Karpas-422 (cell line): ENCODE data around the gene NOCT. TPM values are rescaled to one million over a fixed set of nuclear protein-coding genes. Genes with fewer than 3 reads are reported as not detected.
"Not testable (repeated sequence)": the region's sequence is repeated elsewhere in the genome, so short reads cannot be mapped to it uniquely, and the experiment has no call there.

Experiments used
- DNase-seq: peaks from one replicate; pipeline ENCODE4 v3.0.0-alpha.2; 2015
- H2AFZ ChIP-seq: fragments of 200-600 bp; sonication (generic); 2 replicates; pipeline ENCODE4 v1.6.1; 2014; ENCODE audit warnings: antibody characterized with exemption, low read length, mixed read lengths
- H3K27ac ChIP-seq: fragments of 200-600 bp; sonication (generic); 2 replicates; pipeline ENCODE4 v1.5.1; 2014; ENCODE audit warnings: mild to moderate bottlenecking, low read length, moderate library complexity
- H3K27me3 ChIP-seq: fragments of 200-600 bp; sonication (generic); 2 replicates; pipeline ENCODE4 v1.6.1; 2014; ENCODE audit warnings: low read length, mixed read lengths
- H3K36me3 ChIP-seq: fragments of 200-600 bp; sonication (generic); 2 replicates; pipeline ENCODE4 v1.6.1; 2014; ENCODE audit warnings: low read length, mixed read lengths; ENCODE audit not compliant: insufficient read depth
- H3K4me1 ChIP-seq: fragments of 200-600 bp; sonication (generic); 2 replicates; pipeline ENCODE4 v1.6.1; 2014; ENCODE audit warnings: mild to moderate bottlenecking, low read length, mixed read lengths
- H3K4me2 ChIP-seq: fragments of 200-600 bp; sonication (generic); 2 replicates; pipeline ENCODE4 v1.6.1; 2014; ENCODE audit warnings: low read length, low read depth, mild to moderate bottlenecking; ENCODE audit not compliant: poor library complexity, severe bottlenecking
- H3K4me3 ChIP-seq: fragments of 200-600 bp; sonication (generic); 2 replicates; pipeline ENCODE4 v1.5.1; 2014; ENCODE audit warnings: mild to moderate bottlenecking, antibody characterized with exemption, low read length, mixed read lengths
- H3K79me2 ChIP-seq: fragments of 200-600 bp; sonication (generic); 2 replicates; pipeline ENCODE4 v1.6.1; 2014; ENCODE audit warnings: mild to moderate bottlenecking, low read length, mixed read lengths
- H3K9ac ChIP-seq: fragments of 200-600 bp; sonication (generic); 2 replicates; pipeline ENCODE4 v1.6.0; 2014; ENCODE audit warnings: low read length
- H3K9me2 ChIP-seq: fragments of 200-600 bp; sonication (generic), shearing (Covaris generic); replicated peaks from 2 replicates; pipeline ENCODE4 v1.6.0; 2014; ENCODE audit warnings: mild to moderate bottlenecking, low read length, moderate library complexity; ENCODE audit not compliant: insufficient read depth
- H3K9me3 ChIP-seq: fragments of 300-700, 200-600 bp; sonication (generic); 2 replicates; pipeline ENCODE4 v1.6.1; 2014; ENCODE audit warnings: low read length, mixed read lengths
- H4K20me1 ChIP-seq: fragments of 200-600 bp; sonication (generic); 2 replicates; pipeline ENCODE4 v1.6.1; 2014; ENCODE audit warnings: mild to moderate bottlenecking, antibody characterized with exemption, low read length, low read depth; ENCODE audit not compliant: insufficient read depth
- total RNA-seq: library from RNA; depleted of rRNA; stranded (reverse); fragments of >200 nt; shearing (Covaris generic); gene quantifications from 2 replicates; pipeline ENCODE4 v1.2.3, GENCODE V29; 2014; ENCODE audit warnings: low replicate concordance

The NOCT gene
- total RNA-seq, 1 experiment from 2014 or later, result 12.6 TPM

DNA sequence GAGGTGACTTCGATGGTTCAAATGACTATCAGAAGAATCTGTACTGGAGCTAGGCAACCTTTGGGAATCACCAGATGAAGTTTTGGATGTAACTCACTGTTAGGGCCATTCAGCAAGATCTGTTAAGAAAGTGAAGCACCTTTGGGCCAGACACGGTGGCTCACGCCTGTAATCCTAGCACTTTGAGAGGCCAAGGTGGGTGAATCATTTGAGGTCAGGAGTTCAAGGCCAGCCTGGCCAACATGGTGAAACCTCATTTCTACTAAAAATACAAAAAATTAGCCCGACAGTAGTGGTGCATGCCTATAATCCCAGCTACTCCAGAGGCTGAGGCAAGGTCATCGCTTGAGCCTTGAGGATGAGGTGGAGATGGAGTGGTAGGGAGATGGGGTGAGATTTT, 15.4 kb upstream of the NOCT start:
- not testable (repeated sequence) for H3K9me2 ChIP-seq, H3K9me3 ChIP-seq, H3K4me2 ChIP-seq, H3K9ac ChIP-seq, H4K20me1 ChIP-seq, H3K4me1 ChIP-seq, H3K27me3 ChIP-seq, H3K36me3 ChIP-seq, H3K79me2 ChIP-seq, H2AFZ ChIP-seq, H3K4me3 ChIP-seq, H3K27ac ChIP-seq, DNase-seq

GRCh38 chr4:139001430-139001829, 14.2 kb upstream of the NOCT start:
- H3K27me3 ChIP-seq, H3K79me2 ChIP-seq: not testable (repeated sequence)

DNA sequence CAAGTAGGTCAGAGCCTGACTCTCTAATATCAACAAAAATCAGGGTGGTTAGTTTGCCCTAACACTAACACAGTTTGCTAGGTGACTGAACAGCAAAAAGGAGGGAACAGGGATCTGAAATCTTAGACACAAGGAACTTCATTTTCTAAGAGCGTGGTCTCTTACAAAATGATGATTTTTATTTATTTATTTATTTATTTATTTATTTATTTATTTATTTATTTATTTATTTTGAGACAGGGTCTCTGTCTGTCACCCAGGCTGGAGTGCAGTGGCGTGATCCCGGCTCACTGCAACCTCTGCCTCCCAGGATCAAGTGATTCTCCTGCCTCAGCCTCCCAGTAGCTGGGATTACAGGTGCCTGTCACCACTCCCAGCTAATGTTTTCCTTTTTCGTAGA, 11.9 kb upstream of the NOCT start:
- H3K4me2 ChIP-seq, H4K20me1 ChIP-seq, DNase-seq, H3K27me3 ChIP-seq, H3K4me1 ChIP-seq, H2AFZ ChIP-seq, H3K9me3 ChIP-seq, H3K9ac ChIP-seq, H3K27ac ChIP-seq, H3K79me2 ChIP-seq, H3K4me3 ChIP-seq, H3K9me2 ChIP-seq, H3K36me3 ChIP-seq: not testable (repeated sequence)

More at GRCh38 chr4:139001430-139001829, 14.2 kb upstream of the NOCT start:
- H3K9me3 ChIP-seq, H4K20me1 ChIP-seq, H3K4me2 ChIP-seq, H2AFZ ChIP-seq, H3K36me3 ChIP-seq, H3K9me2 ChIP-seq, H3K4me3 ChIP-seq, H3K4me1 ChIP-seq, DNase-seq, H3K9ac ChIP-seq, H3K27ac ChIP-seq: not testable (repeated sequence)

- H3K9me3 ChIP-seq, result no peaks in the 10 kb centered on the region; the same call in 1 of the 2 replicates
- no peaks in the 10 kb centered on the region for H3K9me2 ChIP-seq
- H3K36me3 ChIP-seq, result no peaks in the 10 kb centered on the region
- H2AFZ ChIP-seq, result no peak overlapping the region
- no peaks in the 10 kb centered on the region for H4K20me1 ChIP-seq
- no peak overlapping the region for H3K4me2 ChIP-seq
- H3K27ac ChIP-seq, result no peak overlapping the region
- H3K9ac ChIP-seq, result no peak overlapping the region
- H3K27me3 ChIP-seq, result no peaks in the 10 kb centered on the region
- H3K79me2 ChIP-seq, result no peaks in the 10 kb centered on the region
- H3K4me1 ChIP-seq, result no peaks in the 10 kb centered on the region
- no peak overlapping the region for H3K4me3 ChIP-seq
- no peak for DNase-seq
Observed at GRCh38 chr4:139005774-139006173, 9.8 kb upstream of the NOCT start.

- no peaks in the 10 kb centered on the region for H4K20me1 ChIP-seq
- no peak overlapping the region for H3K9ac ChIP-seq
- no peaks in the 10 kb centered on the region; the same call in 1 of the 2 replicates for H3K9me3 ChIP-seq
- DNase-seq, result no peak
- H2AFZ ChIP-seq, result no peak overlapping the region
- H3K27me3 ChIP-seq, result no peaks in the 10 kb centered on the region
- no peaks in the 10 kb centered on the region for H3K36me3 ChIP-seq
- H3K9me2 ChIP-seq, result no peaks in the 10 kb centered on the region
- no peak overlapping the region for H3K4me2 ChIP-seq
- H3K27ac ChIP-seq, result no peak overlapping the region
- no peaks in the 10 kb centered on the region for H3K79me2 ChIP-seq
- no peaks in the 10 kb centered on the region for H3K4me1 ChIP-seq
- no peak overlapping the region for H3K4me3 ChIP-seq
Observed at GRCh38 chr4:139007640-139008039, 7.9 kb upstream of the NOCT start.

GRCh38 chr4:139008278-139008677, 7.3 kb upstream of the NOCT start:
- not testable (repeated sequence) for H3K36me3 ChIP-seq, DNase-seq, H3K27me3 ChIP-seq, H3K27ac ChIP-seq, H4K20me1 ChIP-seq, H3K4me3 ChIP-seq, H3K4me2 ChIP-seq, H2AFZ ChIP-seq, H3K9me3 ChIP-seq, H3K4me1 ChIP-seq, H3K9ac ChIP-seq, H3K9me2 ChIP-seq, H3K79me2 ChIP-seq

- Histone ChIP-seq H3K9me3 (no peaks in the 10 kb centered on the region; the same call in 1 of the 2 replicates), H3K4me2 (no peak overlapping the region), H3K9me2 (no peaks in the 10 kb centered on the region), H3K4me3 (no peak overlapping the region), H3K79me2 (no peaks in the 10 kb centered on the region), H3K27me3 (no peaks in the 10 kb centered on the region; the same call in 1 of the 2 replicates), H3K36me3 (no peaks in the 10 kb centered on the region), H3K27ac (no peak overlapping the region), H2AFZ (no peak overlapping the region), H3K9ac (no peak overlapping the region), H3K4me1 (peaks cover 9% of the 10 kb centered on the region), H4K20me1 (no peaks in the 10 kb centered on the region)
- no peak for DNase-seq
Observed at GRCh38 chr4:139009702-139010101, 5.9 kb upstream of the NOCT start.

- Histone ChIP-seq H3K4me1 (peaks cover 16% of the 10 kb centered on the region), H3K27me3 (no peaks in the 10 kb centered on the region; the same call in 1 of the 2 replicates), H2AFZ (no peak overlapping the region), H3K9me3 (no peaks in the 10 kb centered on the region; the same call in 1 of the 2 replicates), H4K20me1 (no peaks in the 10 kb centered on the region), H3K79me2 (peaks cover 5% of the 10 kb centered on the region), H3K4me3 (no peak overlapping the region), H3K4me2 (no peak overlapping the region), H3K9me2 (no peaks in the 10 kb centered on the region), H3K9ac (no peak overlapping the region), H3K27ac (no peak overlapping the region), H3K36me3 (no peaks in the 10 kb centered on the region)
- no peak for DNase-seq
Observed at GRCh38 chr4:139011225-139011950, 4.2 kb upstream of the NOCT start.
